Measurements from ENCODE around the gene NLGN4Y.

Gene NLGN4Y

GRCh38 chrY:14644157-14644952 is 120.0 kb downstream of the NLGN4Y start:
- no peak for DNase-seq (ENCODE audit: low read depth)

GRCh38 chrY:14679181-14679580 is 154.9 kb downstream of the NLGN4Y start:
- DNase-seq (ENCODE audit: low read depth) = no peak

GRCh38 chrY:14694543-14694942 is 170.2 kb downstream of the NLGN4Y start:
- no peak for DNase-seq (ENCODE audit: low read depth)

GRCh38 chrY:14708158-14708557 is 183.8 kb downstream of the NLGN4Y start:
- no peak for DNase-seq (ENCODE audit: low read depth)

- DNase-seq (ENCODE audit: low read depth) = no peak
Measured at GRCh38 chrY:14741596-14741995, 217.3 kb downstream of the NLGN4Y start.

- no peak for DNase-seq (ENCODE audit: low read depth)
Measured at GRCh38 chrY:14748329-14748728, 224.0 kb downstream of the NLGN4Y start.

- no peak for DNase-seq (ENCODE audit: low read depth)
Measured at GRCh38 chrY:14755571-14755970, 231.2 kb downstream of the NLGN4Y start.

- no peak for DNase-seq (ENCODE audit: low read depth)
Measured at GRCh38 chrY:14762903-14763302, 238.6 kb downstream of the NLGN4Y start.

- DNase-seq (ENCODE audit: low read depth) = no peak
Measured at GRCh38 chrY:14763600-14763999, 239.3 kb downstream of the NLGN4Y start.

GRCh38 chrY:14778208-14778607 is 253.9 kb downstream of the NLGN4Y start:
- DNase-seq (ENCODE audit: low read depth) = no peak

- DNase-seq (ENCODE audit: low read depth) = no peak
Measured at GRCh38 chrY:14793104-14793503, 268.8 kb downstream of the NLGN4Y start.

GRCh38 chrY:14793674-14794073 is 269.3 kb downstream of the NLGN4Y start:
- DNase-seq (ENCODE audit: low read depth) = no peak

GRCh38 chrY:14798010-14798409 is 273.7 kb downstream of the NLGN4Y start:
- no peak for DNase-seq (ENCODE audit: low read depth)

GRCh38 chrY:14801096-14801495 is 276.8 kb downstream of the NLGN4Y start:
- no peak for DNase-seq (ENCODE audit: low read depth)

- DNase-seq (ENCODE audit: low read depth) = no peak
Measured at GRCh38 chrY:14802125-14802524, 277.8 kb downstream of the NLGN4Y start.

GRCh38 chrY:14804041-14804440 is 279.7 kb downstream of the NLGN4Y start:
- DNase-seq (ENCODE audit: low read depth) = no peak

GRCh38 chrY:14818452-14818851 is 294.1 kb downstream of the NLGN4Y start:
- no peak for DNase-seq (ENCODE audit: low read depth)

GRCh38 chrY:14822201-14822600 is 297.9 kb downstream of the NLGN4Y start:
- no peak for DNase-seq (ENCODE audit: low read depth)

GRCh38 chrY:14822906-14823305 is 298.6 kb downstream of the NLGN4Y start:
- DNase-seq (ENCODE audit: low read depth) = no peak

GRCh38 chrY:14824583-14824982 is 300.3 kb downstream of the NLGN4Y start:
- no peak for DNase-seq (ENCODE audit: low read depth)

- no peak for DNase-seq (ENCODE audit: low read depth)
Measured at GRCh38 chrY:14825728-14826127, 301.4 kb downstream of the NLGN4Y start.

- DNase-seq (ENCODE audit: low read depth) = no peak
Measured at GRCh38 chrY:14828531-14828930, 304.2 kb downstream of the NLGN4Y start.

GRCh38 chrY:14829366-14829885 is 305.1 kb downstream of the NLGN4Y start:
- DNase-seq (ENCODE audit: low read depth) = no peak
